Liver (tissue), 3 donors: ENCODE measurements around the gene WDR37.

Experiments
- CTCF ChIP-seq: fragments of 150-350 bp; IDR thresholded peaks from 2 replicates; pipeline ENCODE4 v1.5.1; 2017; ENCODE audit warnings: improper control_type of control experiment, low read depth, low read length; ENCODE audit not compliant: missing input control
- SP1 ChIP-seq: IDR thresholded peaks from 2 replicates; pipeline ENCODE4 v1.6.1; 2018; ENCODE audit warnings: antibody characterized with exemption, mild to moderate bottlenecking
- TAF1 ChIP-seq: conservative IDR thresholded peaks from 2 replicates; pipeline ENCODE4 v1.6.1; 2016; ENCODE audit warnings: antibody characterized with exemption, mild to moderate bottlenecking
- TF ChIP-seq, protein P1 (sequence below): IDR thresholded peaks from 2 replicates; pipeline ENCODE4 v1.6.1; 2016; ENCODE audit warnings: antibody characterized with exemption
- donor health status: healthy.
- donor health status: healthy.

GRCh38 chr10:1103551-1103950 lies 47.4 kb downstream of the WDR37 start:
- no peak for TF ChIP-seq TAF1
- no peak for TF ChIP-seq CTCF
- no peak for TF ChIP-seq SP1
- TF ChIP-seq, protein P1, sequence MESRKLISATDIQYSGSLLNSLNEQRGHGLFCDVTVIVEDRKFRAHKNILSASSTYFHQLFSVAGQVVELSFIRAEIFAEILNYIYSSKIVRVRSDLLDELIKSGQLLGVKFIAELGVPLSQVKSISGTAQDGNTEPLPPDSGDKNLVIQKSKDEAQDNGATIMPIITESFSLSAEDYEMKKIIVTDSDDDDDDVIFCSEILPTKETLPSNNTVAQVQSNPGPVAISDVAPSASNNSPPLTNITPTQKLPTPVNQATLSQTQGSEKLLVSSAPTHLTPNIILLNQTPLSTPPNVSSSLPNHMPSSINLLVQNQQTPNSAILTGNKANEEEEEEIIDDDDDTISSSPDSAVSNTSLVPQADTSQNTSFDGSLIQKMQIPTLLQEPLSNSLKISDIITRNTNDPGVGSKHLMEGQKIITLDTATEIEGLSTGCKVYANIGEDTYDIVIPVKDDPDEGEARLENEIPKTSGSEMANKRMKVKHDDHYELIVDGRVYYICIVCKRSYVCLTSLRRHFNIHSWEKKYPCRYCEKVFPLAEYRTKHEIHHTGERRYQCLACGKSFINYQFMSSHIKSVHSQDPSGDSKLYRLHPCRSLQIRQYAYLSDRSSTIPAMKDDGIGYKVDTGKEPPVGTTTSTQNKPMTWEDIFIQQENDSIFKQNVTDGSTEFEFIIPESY: no peak
